Neural crest cell (in vitro differentiated cells): ENCODE results near the gene CADM4. TPM values are rescaled to one million over a fixed set of nuclear protein-coding genes. Genes with fewer than 3 reads are reported as not detected.
"Not testable (repeated sequence)": the region's sequence is repeated elsewhere in the genome, so short reads cannot be mapped to it uniquely, and the experiment has no call there.

ENCODE experiments used
- DNase-seq: peaks from one replicate; pipeline ENCODE4 v3.0.0; 2021; ENCODE audit warnings: low read depth, mixed read lengths, low spot score
- H3K27ac Mint-ChIP-seq: one replicate; pipeline ENCODE4 v1.8.0; 2021; ENCODE audit warnings: mild to moderate bottlenecking, mixed read lengths; ENCODE audit not compliant: unreplicated experiment
- H3K27me3 Mint-ChIP-seq: 2 replicates; pipeline ENCODE4 v1.8.0; 2021; ENCODE audit warnings: low read depth, mild to moderate bottlenecking, mixed read lengths
- H3K36me3 Mint-ChIP-seq: 2 replicates; pipeline ENCODE4 v1.8.0; 2021; ENCODE audit warnings: low read depth, mild to moderate bottlenecking, mixed read lengths
- H3K4me1 Mint-ChIP-seq: 2 replicates; pipeline ENCODE4 v1.8.0; 2021; ENCODE audit warnings: mixed read lengths
- H3K4me3 Mint-ChIP-seq: one replicate; pipeline ENCODE4 v1.8.0; 2021; ENCODE audit warnings: mild to moderate bottlenecking, mixed read lengths
- H3K9me3 Mint-ChIP-seq: 2 replicates; pipeline ENCODE4 v1.8.0; 2021; ENCODE audit warnings: mixed read lengths
- CTCF ChIP-seq: fragments of 200-600 bp; sonication (generic); conservative IDR thresholded peaks from 2 replicates; pipeline ENCODE4 v1.5.0; 2021; ENCODE audit warnings: antibody characterized with exemption, mild to moderate bottlenecking
- total RNA-seq: library from RNA; stranded (reverse); gene quantifications from 2 replicates; pipeline ENCODE4 v1.2.1, GENCODE V29; 2021

Gene CADM4
- total RNA-seq, 1 donor from 2014 or later: 78.5 TPM

GRCh38 chr19:43589678-43590077 lies 50.0 kb downstream of the CADM4 start:
- H3K36me3 Mint-ChIP-seq: peaks cover 10% of the 10 kb centered on the region
- no peaks in the 10 kb centered on the region for H3K27me3 Mint-ChIP-seq
- DNase-seq: no peak
- no peaks in the 10 kb centered on the region for H3K9me3 Mint-ChIP-seq
- peaks cover 9% of the 10 kb centered on the region for H3K4me1 Mint-ChIP-seq
- no peak overlapping the region for H3K27ac Mint-ChIP-seq
- peak overlapping the region; percentile 49 for H3K4me3 Mint-ChIP-seq
- TF ChIP-seq CTCF: no peak

- no peak for DNase-seq
- Mint-ChIP-seq H3K4me1 (peaks cover 12% of the 10 kb centered on the region), H3K9me3 (no peaks in the 10 kb centered on the region), H3K36me3 (peaks cover 10% of the 10 kb centered on the region), H3K4me3 (no peak overlapping the region), H3K27me3 (no peaks in the 10 kb centered on the region), H3K27ac (no peak overlapping the region)
- no peak for TF ChIP-seq CTCF
Observed at GRCh38 chr19:43589277-43589676, 50.4 kb downstream of the CADM4 start.

- not testable (repeated sequence) for H3K36me3 Mint-ChIP-seq, H3K27me3 Mint-ChIP-seq, H3K27ac Mint-ChIP-seq, H3K4me3 Mint-ChIP-seq, DNase-seq, H3K9me3 Mint-ChIP-seq
- peaks cover 11% of the 10 kb centered on the region for H3K4me1 Mint-ChIP-seq
Observed at GRCh38 chr19:43587029-43587428, 52.6 kb downstream of the CADM4 start.

GRCh38 chr19:43586346-43586745 lies 53.3 kb downstream of the CADM4 start:
- H3K9me3 Mint-ChIP-seq: no peaks in the 10 kb centered on the region
- H3K4me1 Mint-ChIP-seq: peaks cover 18% of the 10 kb centered on the region
- DNase-seq: no peak
- no peaks in the 10 kb centered on the region for H3K27me3 Mint-ChIP-seq
- TF ChIP-seq CTCF: no peak
- no peak overlapping the region for H3K4me3 Mint-ChIP-seq
- peaks cover 8% of the 10 kb centered on the region for H3K36me3 Mint-ChIP-seq
- no peak overlapping the region for H3K27ac Mint-ChIP-seq

- Mint-ChIP-seq H3K4me3 (peak overlapping the region; percentile 25), H3K27ac (peak overlapping the region; percentile 91)
- no peak for DNase-seq
Observed at GRCh38 chr19:43584484-43584883, 55.2 kb downstream of the CADM4 start.

GRCh38 chr19:43582495-43582894 lies 57.2 kb downstream of the CADM4 start:
- Mint-ChIP-seq H3K27ac (no peak overlapping the region), H3K36me3 (peaks cover 5% of the 10 kb centered on the region), H3K9me3 (no peaks in the 10 kb centered on the region), H3K27me3 (no peaks in the 10 kb centered on the region), H3K4me1 (peaks cover 40% of the 10 kb centered on the region), H3K4me3 (peak overlapping the region; percentile 74)
- TF ChIP-seq CTCF: no peak
- DNase-seq: no peak

More at GRCh38 chr19:43584484-43584883, 55.2 kb downstream of the CADM4 start:
- Mint-ChIP-seq H3K9me3 (no peaks in the 10 kb centered on the region), H3K27me3 (no peaks in the 10 kb centered on the region), H3K4me1 (peaks cover 32% of the 10 kb centered on the region), H3K36me3 (peaks cover 8% of the 10 kb centered on the region)
- no peak for TF ChIP-seq CTCF
